ENCODE data around the gene RBM38.
A peak's percentile ranks its signal among the peaks of the same experiment; 100 is the strongest.
"Not testable (repeated sequence)": the region's sequence is repeated elsewhere in the genome, so short reads cannot be mapped to it uniquely, and the experiment has no call there.

Gene RBM38

DNA sequence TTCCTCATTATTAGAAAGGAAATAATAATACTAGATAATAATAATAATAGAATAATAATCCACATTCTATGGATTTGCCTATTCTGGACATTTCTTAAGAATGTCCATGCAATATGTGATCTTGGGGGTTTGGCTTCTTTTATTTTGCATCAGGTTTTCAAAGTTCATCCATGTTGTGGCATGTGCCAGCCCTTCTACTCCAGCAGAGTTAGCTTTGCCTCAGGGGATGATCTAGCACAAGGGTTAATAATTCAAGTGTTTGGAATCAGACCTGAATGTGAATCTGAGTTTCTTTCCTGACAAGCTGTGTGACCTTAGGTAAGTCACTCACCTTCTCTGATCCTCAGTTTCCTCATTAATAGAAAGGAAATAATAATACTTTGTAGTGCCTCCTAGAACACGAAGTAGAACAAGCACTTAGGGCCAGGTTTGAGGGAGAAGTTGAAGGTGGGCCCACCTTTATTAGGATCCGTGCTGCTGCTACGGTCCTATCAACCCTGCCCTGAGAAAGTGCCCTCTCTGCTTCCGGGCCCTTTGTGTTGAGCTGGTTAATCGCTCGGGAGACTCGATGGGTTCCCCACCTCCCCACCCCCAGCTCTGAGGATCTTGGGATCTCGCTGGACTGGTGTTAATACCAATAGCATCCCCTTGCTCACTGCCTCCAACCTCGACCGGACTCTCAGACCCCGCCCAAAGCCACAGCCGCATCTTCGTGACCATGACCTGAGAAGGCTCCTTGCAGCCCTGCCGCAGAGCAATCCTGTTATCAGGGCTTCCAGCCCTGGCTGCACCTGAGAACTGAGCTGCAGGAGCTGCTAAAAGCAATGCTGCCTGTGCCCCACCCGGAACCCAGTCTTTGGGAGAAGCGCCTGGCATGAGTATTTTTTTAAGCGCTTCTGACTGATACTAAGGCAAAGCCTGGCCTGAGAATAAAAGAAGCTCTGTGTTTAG is 26.9 kb downstream of the RBM38 start:
- no peak for DNase-seq (ENCODE audit: low read depth in 2 of 2)

DNA sequence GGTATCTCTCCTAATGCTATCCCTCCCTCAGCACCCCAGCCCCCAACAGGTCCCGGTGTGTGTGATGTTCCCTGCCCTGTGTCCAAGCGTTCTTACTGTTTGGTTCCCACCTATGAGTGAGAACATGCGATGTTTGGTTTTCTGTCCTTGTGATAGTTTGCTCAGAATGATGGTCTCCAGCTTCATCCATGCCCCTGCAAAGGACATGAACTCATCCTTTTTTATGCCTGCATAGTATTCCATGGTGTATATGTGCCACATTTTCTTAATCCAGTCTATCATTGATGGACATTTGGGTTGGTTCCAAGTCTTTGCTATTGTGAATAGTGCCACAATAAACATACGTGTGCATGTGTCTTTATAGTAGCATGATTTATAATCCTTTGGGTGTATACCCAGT is 28.3 kb downstream of the RBM38 start:
- not testable (repeated sequence) for DNase-seq (ENCODE audit: low read depth in 2 of 2)

DNA sequence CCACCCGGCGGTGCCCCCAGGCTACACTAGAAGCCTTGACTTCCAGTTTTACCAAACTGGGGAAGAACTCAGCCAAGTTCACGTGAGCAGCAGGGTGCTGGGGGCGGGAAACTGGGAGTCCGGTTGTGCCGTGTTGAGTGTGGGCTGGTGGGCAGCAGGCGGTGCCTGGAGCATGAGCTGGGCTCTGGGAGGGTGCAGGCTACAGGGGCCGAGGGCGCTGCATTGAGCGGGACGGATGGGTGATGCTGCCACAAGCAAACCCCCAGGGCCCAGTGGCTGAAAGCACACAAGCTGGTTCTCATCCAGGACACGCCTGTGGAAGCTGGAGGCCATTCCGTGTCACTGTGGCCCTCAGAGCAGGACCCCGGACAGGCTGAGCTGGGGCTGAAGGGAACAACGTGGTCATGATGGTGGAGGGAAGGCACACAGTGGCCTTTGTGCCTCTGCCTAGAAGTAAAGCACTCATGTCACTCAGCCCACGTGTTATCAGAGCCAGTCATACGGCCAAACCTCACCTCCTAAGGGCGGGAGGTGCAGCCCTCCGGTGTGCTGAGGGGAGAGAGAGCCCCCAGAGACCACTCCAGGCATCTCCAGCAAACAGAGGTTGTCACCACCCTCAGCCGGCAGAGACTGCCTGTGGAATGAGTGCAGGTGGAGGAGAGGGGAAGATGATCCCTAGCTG is 29.5 kb downstream of the RBM38 start:
- DNase-seq (ENCODE audit: low read depth in 2 of 2) = no peak

DNA sequence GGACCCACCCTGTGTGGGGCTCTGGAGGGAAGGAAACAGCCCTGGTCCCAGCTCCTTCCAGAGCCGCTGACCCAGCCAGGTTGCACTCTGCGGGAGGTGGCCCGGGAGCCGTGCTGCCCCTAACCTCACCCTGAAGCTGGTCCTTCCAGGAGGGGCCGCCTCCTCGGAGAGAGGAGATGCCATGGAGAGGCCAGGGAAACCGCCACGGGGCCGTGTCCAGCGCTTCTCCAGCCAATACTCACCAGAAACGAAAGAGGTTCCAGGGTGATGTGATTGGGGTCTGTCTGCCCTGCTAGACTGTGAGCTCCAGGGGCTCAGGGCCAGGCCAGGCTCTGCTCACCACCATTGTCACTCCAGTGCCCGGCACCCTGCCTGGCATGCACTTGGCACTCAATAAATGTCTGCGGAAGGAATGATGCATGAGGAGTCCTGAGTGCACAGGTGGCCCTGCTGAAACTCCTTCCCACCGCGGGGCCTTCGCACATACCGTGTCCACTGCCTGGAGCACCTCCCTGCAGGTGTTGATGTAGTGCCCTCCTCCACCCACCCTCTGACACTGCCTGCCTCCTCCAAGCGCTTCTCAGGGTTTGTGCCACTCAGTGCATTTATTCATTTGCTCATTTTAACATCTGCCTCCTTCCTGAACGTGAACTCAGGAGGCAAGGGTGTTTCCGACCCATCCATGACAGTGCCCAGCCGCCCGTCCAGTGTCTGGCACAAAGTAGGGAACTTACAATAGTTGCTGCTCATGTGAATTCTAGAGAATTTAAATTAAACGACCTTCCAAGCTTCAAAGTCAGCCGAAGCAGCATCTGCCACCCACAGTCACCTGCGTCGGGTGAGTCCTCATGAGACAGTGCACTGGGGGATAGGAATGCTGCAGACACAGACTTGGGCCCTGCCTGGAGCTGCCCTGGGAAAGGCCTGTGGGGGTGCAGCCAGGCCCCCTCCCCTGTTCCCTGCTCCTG is 30.3 kb downstream of the RBM38 start:
- no peak for DNase-seq (ENCODE audit: low read depth in 2 of 2)

DNA sequence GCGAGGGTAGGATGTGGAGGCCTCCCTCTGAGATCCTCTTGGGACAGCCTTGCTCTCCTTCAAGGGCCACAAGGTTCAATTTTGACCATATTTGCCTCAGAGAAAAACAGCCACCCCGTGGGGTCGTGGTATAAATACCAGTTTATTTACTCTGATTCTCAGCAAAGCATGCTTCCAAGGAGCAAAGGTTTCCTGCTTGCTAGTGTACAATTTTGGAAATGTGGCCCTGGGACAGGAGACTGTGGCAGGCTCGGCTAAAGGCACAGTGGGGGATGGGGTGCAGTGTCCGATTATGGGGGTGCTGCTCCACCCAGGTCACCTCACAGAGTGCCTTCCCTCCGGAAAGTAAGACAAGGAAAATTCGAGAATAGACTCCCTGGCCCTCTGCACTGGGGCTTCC is 31.1 kb downstream of the RBM38 start:
- DNase-seq (ENCODE audit: low read depth in 2 of 2) = no peak

DNA sequence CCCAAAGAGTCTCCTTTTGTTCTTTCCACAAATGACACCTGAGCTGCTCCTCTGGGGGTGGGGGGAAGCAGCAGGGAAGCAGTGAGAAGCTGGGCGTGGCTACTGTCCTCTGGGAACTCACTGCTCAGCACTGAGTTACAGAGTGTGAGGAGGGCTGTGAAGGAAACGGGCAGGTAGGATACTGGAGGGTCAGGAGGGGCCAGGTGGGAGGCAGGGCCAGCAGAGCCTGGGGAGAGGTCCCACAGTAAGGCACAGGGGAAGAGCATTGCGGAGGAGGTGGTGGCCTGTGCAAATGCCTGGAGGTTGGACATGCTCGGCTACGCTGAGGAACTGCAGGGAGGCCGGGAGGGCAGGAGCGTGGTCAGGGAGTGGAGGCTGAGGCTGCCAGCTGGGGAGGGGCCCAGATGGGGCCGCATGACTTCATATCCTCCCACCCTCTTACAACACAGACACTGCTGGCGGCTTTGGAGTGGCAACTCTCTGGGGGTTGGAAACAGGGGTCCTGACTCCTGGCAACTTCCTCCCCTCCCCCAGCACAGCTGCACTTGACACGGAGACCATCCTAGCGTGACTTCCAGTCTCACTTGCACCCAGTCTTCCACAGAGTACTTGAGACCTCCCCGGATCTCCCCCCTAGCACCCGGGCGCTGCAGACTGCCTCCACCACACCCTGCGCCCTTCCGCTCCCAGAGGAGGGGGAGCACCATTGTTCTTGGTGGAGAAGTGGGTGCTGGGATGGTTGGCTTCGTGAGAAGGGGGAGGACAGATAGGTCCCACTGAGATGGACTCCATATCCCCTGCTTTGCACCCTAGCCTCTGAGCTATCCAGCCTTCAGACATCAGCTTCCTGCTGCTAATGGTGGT is 34.2 kb downstream of the RBM38 start:
- no peak for DNase-seq (ENCODE audit: low read depth in 2 of 2)

DNA sequence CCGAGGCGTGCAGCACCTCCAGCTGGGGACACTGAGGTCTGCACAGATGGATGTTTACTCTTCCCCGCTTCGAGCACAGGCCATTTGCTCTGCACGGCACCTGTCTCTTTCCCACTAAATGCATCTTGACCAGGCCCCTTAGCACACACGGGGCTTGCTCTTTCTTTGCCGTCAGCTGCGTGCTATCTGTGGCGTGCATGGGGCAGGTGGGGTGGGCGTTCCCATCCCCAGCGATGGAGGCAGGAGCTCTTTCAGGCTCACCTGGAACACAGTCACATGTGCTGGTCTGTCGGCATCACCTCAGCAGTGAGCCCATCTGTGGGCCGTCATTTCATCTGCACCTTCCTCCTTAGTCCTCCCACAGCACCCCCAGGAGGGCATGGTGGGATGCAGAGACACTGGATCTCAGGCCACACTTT is 35.1 kb downstream of the RBM38 start:
- DNase-seq (ENCODE audit: low read depth in 2 of 2) = no peak

DNA sequence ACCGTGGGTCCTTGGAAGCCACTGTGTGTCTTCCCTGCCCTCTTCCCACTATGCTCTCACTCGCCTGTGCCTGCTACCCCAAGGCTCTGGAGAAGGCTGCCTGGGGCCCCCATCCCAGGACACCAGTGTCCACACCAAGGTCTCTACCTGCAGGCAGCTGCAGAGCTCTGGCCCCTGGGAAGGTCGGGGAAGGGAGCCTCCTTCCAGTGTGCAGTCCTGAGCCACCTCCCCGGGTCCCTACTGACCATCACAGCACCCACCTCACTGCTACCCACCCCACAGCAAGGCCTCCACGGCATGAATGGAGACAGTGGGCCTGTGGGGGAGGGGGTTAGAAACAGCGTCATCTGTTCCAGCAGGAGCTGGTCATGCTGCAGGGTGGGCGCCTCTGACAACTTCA is 35.6 kb downstream of the RBM38 start:
- DNase-seq (ENCODE audit: low read depth in 2 of 2) = no peak

DNA sequence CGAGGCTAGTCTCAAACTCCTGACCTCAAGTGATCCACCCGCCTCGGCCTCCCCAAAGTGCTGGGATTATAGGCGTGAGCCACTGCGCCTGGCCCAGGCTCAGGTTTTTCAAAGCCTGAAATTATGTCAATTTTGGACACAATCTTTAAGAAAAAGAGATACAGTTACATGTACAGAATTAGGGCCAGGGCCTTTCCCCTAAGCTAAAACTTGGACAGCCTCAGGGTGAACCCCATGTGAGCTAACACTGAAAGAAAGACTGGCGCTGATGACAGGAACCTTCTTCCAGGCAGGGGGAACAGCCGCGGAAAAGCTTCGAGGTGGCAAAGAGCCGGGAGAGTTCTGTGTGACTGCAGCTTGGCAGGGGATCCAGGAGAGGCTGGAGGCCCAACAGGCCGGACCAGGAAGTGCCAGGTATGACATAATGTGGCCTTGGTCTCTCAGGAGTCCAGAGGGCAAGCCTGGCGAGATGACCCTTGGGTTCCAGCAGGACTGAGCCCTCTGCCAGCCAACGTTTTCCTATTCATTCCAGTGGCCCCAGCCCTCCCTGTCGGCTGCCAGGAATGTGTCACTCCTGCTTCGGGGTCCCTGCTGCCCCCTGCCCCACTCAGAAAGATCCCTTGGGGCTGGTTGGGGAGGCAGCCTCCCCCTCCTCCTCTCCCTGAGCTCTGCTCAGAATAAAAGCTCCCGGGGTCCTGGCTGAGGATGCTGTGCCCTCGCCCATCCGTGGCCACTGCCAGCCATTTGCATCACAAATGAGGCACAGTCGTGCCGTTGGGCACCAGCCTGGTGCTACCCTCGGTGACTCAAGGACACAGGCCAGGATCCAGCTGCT is 37.3 kb downstream of the RBM38 start:
- no peak for DNase-seq (ENCODE audit: low read depth in 2 of 2)

DNA sequence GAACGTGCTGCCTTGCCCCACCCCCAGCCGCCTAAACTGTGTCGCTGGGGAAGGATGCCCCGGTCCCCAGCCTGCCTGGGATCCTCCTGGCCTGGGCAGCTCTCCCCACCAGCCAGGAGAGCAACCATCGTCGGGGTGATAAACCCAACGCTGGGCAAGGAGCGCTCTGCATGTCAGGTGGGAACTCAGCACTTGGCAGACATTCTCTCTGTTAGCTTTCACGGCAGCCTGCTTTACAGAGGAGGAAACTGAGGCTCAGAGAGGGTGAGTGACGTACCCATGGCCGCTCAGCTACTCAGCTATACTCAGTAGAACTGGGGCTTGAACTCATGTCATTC is 37.9 kb downstream of the RBM38 start:
- DNase-seq (ENCODE audit: low read depth in 2 of 2) = no peak

DNA sequence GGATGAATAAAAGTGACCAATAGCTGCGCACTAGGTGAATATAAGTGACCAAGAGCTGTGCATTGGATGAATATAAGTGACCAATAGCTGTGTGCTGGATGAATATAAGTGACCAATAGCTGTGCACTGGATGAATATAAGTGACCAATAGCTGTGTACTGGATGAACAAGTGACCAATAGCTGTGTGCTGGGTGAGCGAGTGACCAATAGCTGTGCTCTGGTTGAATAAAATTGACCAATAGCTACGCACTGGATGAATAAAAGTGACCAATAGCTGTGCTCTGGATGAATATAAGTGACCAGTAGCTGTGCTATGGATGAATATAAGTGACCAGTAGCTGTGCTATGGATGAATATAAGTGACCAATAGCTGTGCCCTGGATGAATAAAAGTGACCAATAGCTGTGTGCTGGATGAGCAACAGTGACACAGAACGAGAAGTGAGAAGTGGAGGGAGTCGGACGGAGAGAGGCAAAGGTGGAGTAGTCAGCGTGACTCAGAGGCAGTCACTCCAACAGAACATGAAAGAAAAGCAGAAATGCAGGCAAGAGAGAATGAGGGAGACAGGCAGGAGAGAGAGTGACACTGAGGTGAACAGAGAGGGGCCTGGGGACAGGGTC is 38.5 kb downstream of the RBM38 start:
- no peak for DNase-seq (ENCODE audit: low read depth in 2 of 2)

DNA sequence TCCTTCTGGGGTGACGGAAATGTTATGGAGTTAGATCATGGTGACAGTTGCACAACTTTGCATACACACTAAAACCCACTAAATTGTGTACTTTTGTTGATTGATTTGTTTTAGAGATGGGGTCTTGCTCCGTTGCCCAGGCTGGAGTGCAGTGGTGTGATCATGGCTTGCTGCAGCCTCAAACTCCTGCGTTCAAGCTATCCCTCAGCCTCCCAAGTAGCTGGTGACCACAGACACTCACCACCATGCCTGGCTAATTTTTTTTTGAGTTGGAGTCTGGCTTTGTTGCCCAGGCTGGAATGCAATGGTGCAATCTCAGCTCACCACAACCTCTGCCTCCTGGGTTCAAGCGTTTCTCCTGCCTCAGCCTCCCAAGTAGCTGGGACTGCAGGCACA is 39.0 kb downstream of the RBM38 start:
- DNase-seq (ENCODE audit: low read depth in 2 of 2) = not testable (repeated sequence)

DNA sequence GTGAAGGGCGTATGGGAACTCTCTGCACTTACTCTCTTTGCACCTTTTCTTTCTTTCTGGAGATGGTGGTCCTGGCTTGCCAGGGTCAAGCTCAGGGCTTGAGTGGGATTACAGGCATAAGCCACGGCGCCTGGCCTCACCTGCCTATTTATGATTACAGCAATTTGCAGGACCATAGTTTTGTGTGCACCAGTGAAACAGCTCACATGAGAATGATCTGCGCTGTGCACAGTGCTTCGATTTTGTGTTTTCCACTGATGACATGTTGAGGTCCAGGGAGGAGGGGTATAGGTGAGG is 40.3 kb downstream of the RBM38 start:
- no peak for DNase-seq (ENCODE audit: low read depth in 2 of 2)

DNA sequence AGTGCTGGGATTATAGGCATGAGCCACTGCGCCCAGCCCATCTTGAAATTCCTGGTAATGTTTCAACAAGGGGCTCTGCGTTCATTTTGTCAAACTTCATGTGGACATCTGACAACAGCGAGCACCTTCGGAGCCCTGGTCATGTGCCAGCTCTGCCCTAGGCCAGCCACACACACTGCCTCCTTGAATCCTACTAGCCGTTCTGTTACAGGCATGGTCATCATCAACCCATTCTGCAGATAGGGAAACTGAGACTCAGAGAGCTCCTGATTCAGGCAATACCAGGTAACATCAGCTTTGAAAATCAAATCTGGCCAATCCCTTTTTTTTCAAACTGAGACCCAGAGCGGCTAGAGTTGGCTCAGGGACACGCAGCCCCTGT is 41.3 kb downstream of the RBM38 start:
- no peak for DNase-seq (ENCODE audit: low read depth in 2 of 2)

DNA sequence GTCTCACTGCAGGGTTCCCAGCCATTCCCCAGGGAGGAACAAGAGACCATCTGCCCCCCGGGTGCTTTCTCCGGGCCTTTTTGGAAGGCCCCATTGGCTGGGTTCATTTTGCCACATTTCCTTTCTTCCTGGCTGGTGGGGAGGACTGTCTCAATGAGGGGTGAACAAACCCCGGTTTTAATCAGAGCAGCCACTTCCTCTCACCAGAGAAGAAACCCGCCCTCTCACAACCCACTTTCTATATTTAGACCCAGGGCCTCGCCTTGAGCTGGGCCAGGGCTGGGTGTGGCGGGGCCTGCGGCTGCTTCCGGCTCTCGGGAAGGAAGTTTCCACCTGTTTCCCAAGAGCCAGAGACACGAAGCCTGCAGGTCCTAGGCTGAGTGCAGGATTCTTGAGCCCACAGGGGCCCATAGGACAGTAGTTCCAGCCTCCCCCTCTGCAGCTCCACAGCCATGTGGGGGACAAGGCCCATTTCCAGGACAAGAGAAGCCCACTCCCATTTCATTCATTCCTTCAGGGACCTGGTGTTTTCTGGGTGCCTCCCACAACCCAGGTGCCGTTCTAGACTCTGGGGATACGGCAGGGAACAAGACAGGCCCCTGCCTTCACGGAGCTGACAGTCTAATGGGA is 41.8 kb downstream of the RBM38 start:
- DNase-seq (ENCODE audit: low read depth in 2 of 2) = peak; percentile 35 to 47

DNA sequence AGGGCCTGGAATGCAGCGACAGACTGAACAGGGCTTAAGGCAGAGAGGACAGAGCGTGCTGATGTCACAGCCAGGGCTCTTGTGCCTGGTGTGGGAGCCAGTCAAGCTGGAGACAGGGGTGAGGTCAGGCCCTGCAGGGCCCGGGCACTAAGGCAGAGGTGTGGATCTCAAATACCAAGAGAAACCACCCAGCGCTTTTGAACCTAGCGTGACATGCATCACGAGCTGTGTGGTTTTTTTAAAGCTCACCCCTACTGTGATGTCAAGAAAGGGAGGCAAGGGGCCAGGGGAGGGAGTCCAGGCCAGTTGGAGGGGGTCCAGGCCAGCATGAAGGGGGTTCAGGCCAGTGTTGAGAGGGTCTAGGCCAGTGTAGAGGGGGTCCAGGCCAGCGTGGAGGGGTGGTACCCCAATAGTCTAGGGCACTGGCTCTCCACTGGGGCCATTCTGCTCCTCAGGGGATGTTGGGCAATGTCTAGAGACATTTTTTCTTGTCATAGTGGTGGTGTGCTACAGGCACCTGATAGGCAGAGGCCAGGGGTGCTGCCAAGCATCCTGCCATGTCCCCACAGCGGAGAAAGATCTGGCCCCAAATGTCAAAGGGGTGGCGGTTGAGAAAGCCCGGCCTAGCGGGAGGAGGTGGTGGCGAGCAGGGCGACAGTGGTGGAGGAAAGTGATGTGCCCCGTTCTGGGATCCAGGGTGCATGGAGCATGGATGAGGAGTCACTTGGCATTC is 42.6 kb downstream of the RBM38 start:
- DNase-seq (ENCODE audit: low read depth in 2 of 2) = no peak

DNA sequence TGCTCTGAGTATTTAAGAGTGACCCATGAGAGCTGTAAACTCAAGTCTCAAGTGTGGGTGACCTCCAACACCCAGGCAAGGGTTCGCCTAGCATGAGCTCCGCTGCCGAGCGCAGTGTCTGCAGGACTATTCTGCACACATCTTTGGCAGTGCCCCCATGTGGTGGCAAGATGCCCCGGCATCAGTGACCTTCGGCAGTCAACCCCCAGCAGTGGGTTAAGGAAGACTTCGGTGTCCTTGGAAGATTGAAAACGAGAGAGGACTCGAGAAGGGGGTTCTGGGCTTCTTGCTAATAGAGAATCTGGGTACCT is 43.1 kb downstream of the RBM38 start:
- DNase-seq (ENCODE audit: low read depth in 2 of 2) = no peak

DNA sequence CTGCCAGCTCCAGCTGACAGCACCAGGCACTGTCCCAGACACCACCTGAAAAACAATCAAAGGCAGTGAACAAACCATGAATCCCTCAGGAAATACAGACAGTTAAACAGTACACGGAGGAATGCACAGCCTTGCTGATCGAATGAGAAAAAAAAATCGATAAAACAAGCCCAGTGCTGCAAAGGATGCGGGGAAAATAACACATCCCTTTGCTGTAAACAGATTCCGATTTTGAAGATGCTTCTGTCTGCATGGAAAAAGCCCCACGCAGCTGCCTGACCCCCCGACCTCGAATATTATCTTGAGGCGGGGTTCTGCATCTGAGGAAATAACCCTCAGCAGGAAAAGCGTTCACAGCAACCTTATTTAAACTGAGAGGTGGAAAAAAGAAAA is 43.9 kb downstream of the RBM38 start:
- DNase-seq (ENCODE audit: low read depth in 2 of 2) = no peak
